Ovary (tissue), 9 donors: ENCODE measurements around the gene SFTPA2. TPM values are rescaled to one million over a fixed set of nuclear protein-coding genes. Genes with fewer than 3 reads are reported as not detected.
"Not testable (repeated sequence)": the region's sequence is repeated elsewhere in the genome, so short reads cannot be mapped to it uniquely, and the experiment has no call there.

ENCODE experiments used
- DNase-seq, 5 donors: peaks; one replicate each; pipeline ENCODE4 v3.0.0-alpha.2; 2019 to 2020
- H3K27ac ChIP-seq, 2 donors: fragments of 200-600 bp; one replicate each; pipeline versions ENCODE4 v1.5.1 to v1.8.0; 2019 to 2022
- H3K27me3 ChIP-seq: fragments of 200-600 bp; one replicate; pipeline ENCODE4 v1.8.0; 2022
- H3K36me3 ChIP-seq: fragments of 200-600 bp; sonication (generic); one replicate; pipeline ENCODE4 v1.5.1; 2019
- H3K4me1 ChIP-seq: one replicate; pipeline ENCODE4 v1.8.1; 2013; ENCODE audit warnings: mild to moderate bottlenecking, moderate library complexity; ENCODE audit not compliant: insufficient read depth
- H3K4me3 ChIP-seq: fragments of 200-600 bp; sonication (generic); one replicate; pipeline ENCODE4 v1.5.1; 2017
- H3K9me3 ChIP-seq, 2 donors: fragments of 200-600 bp in 1 of 2; sonication (generic) in 1 of 2; one replicate each; pipeline versions ENCODE4 v1.5.1 to v1.8.1; 2013 to 2019; ENCODE audit warnings: mild to moderate bottlenecking in 1 of 2, moderate library complexity in 1 of 2
- EP300 ChIP-seq: sonication (generic); formaldehyde crosslinking; IDR thresholded peaks from one replicate; pipeline ENCODE4 v1.6.1; 2017; ENCODE audit warnings: antibody characterized with exemption
- POLR2A ChIP-seq: fragments of 450-650 bp; IDR thresholded peaks from one replicate; pipeline ENCODE4 v1.6.1; 2017; ENCODE audit warnings: antibody characterized with exemption, mild to moderate bottlenecking, moderate library complexity
- WGBS, 3 donors: extraction: QIAGEN DNeasy Blood & Tissue Kit in 1 of 3; methylation state at CpG; one replicate each; pipeline versions ENCODE4 v1.1.5 to v1.1.7; 2013 to 2017; 5-methylcytosine and 5-hydroxymethylcytosine counted together
- intact Hi-C, 4 donors: fragments of 100-400 bp; cut with DNase I; formaldehyde crosslinking; loops; one replicate each; pipeline versions ENCODE4 v1.11.0 to v1.15.1; 2022 to 2023
- polyA plus RNA-seq, 2 donors: library from polyadenylated mRNA; stranded (reverse); fragments of 200-250 nt in 1 of 2; fragments of 350-450 nt in 1 of 2; fragmentation: Illumina TruSeq in 1 of 2; extraction: RNeasy Lipid Tissue Mini Kit (QIAGEN cat#74804) in 1 of 2; gene quantifications; one replicate each; pipeline ENCODE4 v1.2.3, GENCODE V29; 2013 to 2014
- total RNA-seq, 7 donors: library from RNA; depleted of rRNA in 2 of 7; stranded (reverse); fragments of >200 nt in 2 of 7; fragmentation: NEBNext Ultra II Directional in 3 of 7; extraction: Animal tissue kit (Norgen Biotek cat#: 25700) in 3 of 7; gene quantifications; one replicate each; pipeline versions ENCODE4 v1.1.0 to v1.2.4, GENCODE V29; 2016 to 2023
- TF ChIP-seq, protein P1 (sequence below), 3 donors: fragments of 450-650 bp in 2 of 3; fragments of 200-600 bp in 1 of 3; IDR thresholded peaks; one replicate each; pipeline versions ENCODE4 v1.5.1 to v1.8.0; 2016 to 2022; ENCODE audit warnings: antibody characterized with exemption in 3 of 3, mild to moderate bottlenecking in 1 of 3
- donor health status: DM: no; HTN: no; CAD: no; lungs with moderate emphysema.
- donor health status: DM: no; HTN: no; CAD: no.
- donor health status: Bipolar disorder and iron deficiency.
- donor health status: DM: yes; HTN: yes; CAD: no.
- donor health status: DM: no; HTN: no; CAD: no.
- donor health status: DM: yes; HTN: yes; CAD: no.

SFTPA2 gene
- total and polyA plus RNA-seq, 9 donors = 0.04 to 9.1 (median 0.48) TPM; not detected in 2

DNA sequence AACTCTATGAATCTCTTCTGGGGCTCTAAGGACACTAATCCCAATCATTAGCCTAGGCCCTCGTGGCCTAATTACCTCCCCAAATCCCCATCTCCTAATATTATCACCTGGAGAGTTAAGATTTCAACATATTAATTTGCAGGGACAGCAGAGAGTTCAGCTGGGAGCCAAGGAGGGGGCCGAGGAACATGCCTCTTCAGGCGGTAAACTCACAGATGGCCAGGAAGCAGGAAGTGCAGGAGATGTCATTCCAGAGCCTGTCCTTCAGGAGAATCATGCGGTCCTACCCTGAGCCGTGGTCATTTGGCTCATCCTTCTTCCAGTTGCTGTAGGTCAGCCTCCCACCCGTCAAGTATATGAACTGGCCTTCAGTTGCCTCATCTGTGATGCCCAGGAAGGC lies 21.9 kb upstream of the SFTPA2 start:
- TF ChIP-seq, protein P1, sequence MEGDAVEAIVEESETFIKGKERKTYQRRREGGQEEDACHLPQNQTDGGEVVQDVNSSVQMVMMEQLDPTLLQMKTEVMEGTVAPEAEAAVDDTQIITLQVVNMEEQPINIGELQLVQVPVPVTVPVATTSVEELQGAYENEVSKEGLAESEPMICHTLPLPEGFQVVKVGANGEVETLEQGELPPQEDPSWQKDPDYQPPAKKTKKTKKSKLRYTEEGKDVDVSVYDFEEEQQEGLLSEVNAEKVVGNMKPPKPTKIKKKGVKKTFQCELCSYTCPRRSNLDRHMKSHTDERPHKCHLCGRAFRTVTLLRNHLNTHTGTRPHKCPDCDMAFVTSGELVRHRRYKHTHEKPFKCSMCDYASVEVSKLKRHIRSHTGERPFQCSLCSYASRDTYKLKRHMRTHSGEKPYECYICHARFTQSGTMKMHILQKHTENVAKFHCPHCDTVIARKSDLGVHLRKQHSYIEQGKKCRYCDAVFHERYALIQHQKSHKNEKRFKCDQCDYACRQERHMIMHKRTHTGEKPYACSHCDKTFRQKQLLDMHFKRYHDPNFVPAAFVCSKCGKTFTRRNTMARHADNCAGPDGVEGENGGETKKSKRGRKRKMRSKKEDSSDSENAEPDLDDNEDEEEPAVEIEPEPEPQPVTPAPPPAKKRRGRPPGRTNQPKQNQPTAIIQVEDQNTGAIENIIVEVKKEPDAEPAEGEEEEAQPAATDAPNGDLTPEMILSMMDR (IDR thresholded peaks at IDR 0.05) = no peak
- TF ChIP-seq EP300 = no peak
- no peak for TF ChIP-seq POLR2A
- Histone ChIP-seq H3K36me3 (no peaks in the 10 kb centered on the region), H3K9me3 (no peaks in the 10 kb centered on the region), H3K27ac (no peak overlapping the region), H3K27me3 (no peaks in the 10 kb centered on the region), H3K4me1 (no peaks in the 10 kb centered on the region), H3K4me3 (no peak overlapping the region)
- 76 to 86% (median 78%) methylated on average over 6 of the region's 6 CpGs for WGBS, 3 donors
- no peak for DNase-seq
- intact Hi-C loops = no loop called here

DNA sequence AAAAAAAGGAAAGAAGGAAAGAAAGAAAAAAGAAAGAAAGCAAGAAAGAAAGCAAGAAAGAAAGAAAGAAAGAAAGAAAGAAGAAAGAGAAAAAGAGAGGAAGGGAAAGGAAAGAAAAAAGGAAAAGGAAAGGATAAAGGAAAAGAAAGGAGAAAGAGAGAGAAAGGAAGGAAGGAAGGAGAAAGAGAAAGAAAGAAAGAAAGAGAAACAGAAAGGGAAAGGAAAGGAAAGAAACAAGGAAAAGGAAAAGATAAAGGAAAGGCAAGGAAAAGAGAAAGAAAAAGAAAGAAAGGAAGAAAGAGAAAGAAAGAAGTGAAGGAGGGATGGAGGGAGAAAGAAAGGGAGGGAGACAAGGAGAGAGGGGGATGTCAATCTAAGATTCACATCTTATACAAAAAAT lies 20.8 kb upstream of the SFTPA2 start:
- Histone ChIP-seq H3K27ac (no peak overlapping the region), H3K4me1 (no peaks in the 10 kb centered on the region), H3K36me3 (no peaks in the 10 kb centered on the region), H3K9me3 (no peaks in the 10 kb centered on the region), H3K4me3 (no peak overlapping the region), H3K27me3 (no peaks in the 10 kb centered on the region)
- DNase-seq = no peak
- intact Hi-C loops = no loop called here
- TF ChIP-seq EP300 = no peak
- TF ChIP-seq, protein P1 (IDR thresholded peaks at IDR 0.05) = no peak
- TF ChIP-seq POLR2A = no peak

DNA sequence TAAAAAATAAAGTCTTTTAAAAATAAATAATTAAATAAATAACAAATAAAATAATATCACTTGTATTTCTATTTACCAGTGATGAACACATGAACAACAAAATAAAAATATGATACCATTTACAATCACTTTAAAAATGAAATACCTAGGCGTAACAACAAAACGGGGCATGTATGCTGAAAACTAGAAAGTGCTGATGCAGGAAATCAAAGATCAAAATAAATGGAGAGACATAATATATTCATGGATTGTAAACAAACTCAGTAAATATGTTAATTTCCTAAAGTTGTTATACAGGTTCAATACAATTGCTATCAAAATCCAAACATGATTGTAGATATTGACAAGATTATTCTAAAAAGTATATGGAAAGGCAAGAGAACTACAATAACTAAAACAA lies 19.2 kb upstream of the SFTPA2 start:
- no peaks in the 10 kb centered on the region for H3K36me3 ChIP-seq
- H3K4me1 ChIP-seq = no peaks in the 10 kb centered on the region
- no peaks in the 10 kb centered on the region for H3K27me3 ChIP-seq
- intact Hi-C loops = no loop called here
- TF ChIP-seq EP300 (no peak), POLR2A (no peak)
- TF ChIP-seq, protein P1 (IDR thresholded peaks at IDR 0.05) = no peak
- no peaks in the 10 kb centered on the region for H3K9me3 ChIP-seq
- H3K4me3 ChIP-seq = no peak overlapping the region
- no peak for DNase-seq
- 93 to 96% (median 93%) methylated on average over 2 of the region's 2 CpGs for WGBS, 3 donors
- no peak overlapping the region for H3K27ac ChIP-seq

DNA sequence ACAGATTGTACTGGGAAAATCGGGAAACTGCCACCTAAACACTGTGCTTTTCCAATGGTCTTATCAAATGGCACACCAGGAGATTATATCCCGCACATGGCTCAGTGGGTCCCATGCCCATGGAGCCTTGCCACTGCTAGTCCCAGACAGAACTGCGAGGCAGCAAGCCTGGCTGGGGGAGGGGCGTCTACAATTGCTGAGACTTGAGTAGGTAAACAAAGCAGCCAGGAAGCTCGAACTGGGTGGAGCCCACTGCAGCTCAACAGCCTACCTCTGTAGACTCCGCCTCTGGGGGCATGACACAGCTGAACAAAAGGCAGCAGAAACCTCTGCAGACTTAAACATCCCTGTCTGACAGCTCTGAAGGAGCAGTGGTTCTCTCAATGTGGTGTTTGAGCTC lies 10.4 kb upstream of the SFTPA2 start:
- H3K27me3 ChIP-seq, H3K36me3 ChIP-seq, H3K27ac ChIP-seq, H3K4me3 ChIP-seq, DNase-seq, H3K4me1 ChIP-seq, intact Hi-C loops, H3K9me3 ChIP-seq: not testable (repeated sequence)
- 76 to 90% (median 77%) methylated on average over 6 of the region's 6 CpGs for WGBS, 3 donors

DNA sequence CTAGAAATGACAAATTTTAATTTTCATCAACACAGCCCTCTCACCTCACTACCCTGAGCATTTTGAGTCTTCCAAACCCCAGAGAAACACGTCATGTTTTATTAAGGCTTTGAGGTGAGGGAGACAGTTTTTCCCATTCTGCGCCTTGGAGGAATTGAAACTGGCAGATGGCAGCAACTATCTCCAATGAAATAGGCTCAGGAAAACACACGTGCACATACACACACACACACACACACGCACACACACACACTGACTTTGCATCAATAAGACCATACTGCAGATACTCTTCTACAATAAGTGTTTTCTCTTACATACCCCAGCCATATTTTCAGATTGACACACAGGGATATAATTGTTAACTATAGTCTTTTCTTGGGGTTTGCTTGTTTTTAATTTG lies 3.2 kb upstream of the SFTPA2 start:
- Histone ChIP-seq H3K27me3 (no peaks in the 10 kb centered on the region), H3K36me3 (no peaks in the 10 kb centered on the region), H3K4me1 (no peaks in the 10 kb centered on the region), H3K4me3 (no peak overlapping the region), H3K27ac (no peak overlapping the region), H3K9me3 (no peaks in the 10 kb centered on the region)
- no peak for DNase-seq
- WGBS, 3 donors = 54 to 81% (median 62%) methylated on average over 4 of the region's 4 CpGs
- no peak for TF ChIP-seq POLR2A
- no peak for TF ChIP-seq EP300
- TF ChIP-seq, protein P1 (IDR thresholded peaks at IDR 0.05) = no peak
- intact Hi-C loops = no loop called here
